GM23338 (cell line): ENCODE data around the gene MPPED1. TPM values are rescaled to one million over a fixed set of nuclear protein-coding genes. Genes with fewer than 3 reads are reported as not detected.
A peak's percentile ranks its signal among the peaks of the same experiment; 100 is the strongest.

Experiments
- ATAC-seq: fragments of 200-7000 bp; cut with Tn5 transposase; 3 replicates; pipeline ENCODE4 v1.9.1; 2020
- DNase-seq: peaks from one replicate; pipeline ENCODE4 v3.0.0-alpha.2; 2015; ENCODE audit warnings: low spot score
- H2AFZ ChIP-seq: fragments of 200-600 bp; sonication (generic); 2 replicates; pipeline ENCODE4 v1.8.0; 2016; ENCODE audit warnings: antibody characterized with exemption, mild to moderate bottlenecking, moderate library complexity
- H3F3A ChIP-seq: fragments of 200-600 bp; sonication (generic); replicated peaks from 2 replicates; pipeline ENCODE4 v1.8.0; 2017; ENCODE audit warnings: antibody characterized with exemption, mixed run types, low read depth
- H3K27ac ChIP-seq: fragments of 200-600 bp; sonication (generic); 2 replicates; pipeline ENCODE4 v1.6.1; 2016; ENCODE audit warnings: low read depth
- H3K27me3 ChIP-seq: fragments of 200-600 bp; sonication (generic); 2 replicates; pipeline ENCODE4 v1.8.0; 2016; ENCODE audit warnings: mild to moderate bottlenecking, mixed run types, moderate library complexity; ENCODE audit not compliant: insufficient read depth
- H3K36me3 ChIP-seq: fragments of 200-600 bp; sonication (generic); 2 replicates; pipeline ENCODE4 v1.8.0; 2016; ENCODE audit warnings: mild to moderate bottlenecking; ENCODE audit not compliant: insufficient read depth
- H3K4me1 ChIP-seq: fragments of 200-600 bp; sonication (generic); 2 replicates; pipeline ENCODE4 v1.8.0; 2016; ENCODE audit warnings: mild to moderate bottlenecking, moderate library complexity; ENCODE audit not compliant: insufficient read depth
- H3K4me2 ChIP-seq: fragments of 200-600 bp; sonication (generic); 2 replicates; pipeline ENCODE4 v1.7.1; 2017; ENCODE audit warnings: mixed run types
- H3K4me3 ChIP-seq: fragments of 200-600 bp; sonication (generic); 2 replicates; pipeline ENCODE4 v1.6.1; 2016; ENCODE audit warnings: mixed run types
- H3K79me2 ChIP-seq: fragments of 200-600 bp; sonication (generic); replicated peaks from 2 replicates; pipeline ENCODE4 v1.8.0; 2017; ENCODE audit warnings: mild to moderate bottlenecking; ENCODE audit not compliant: insufficient read depth
- H3K9me2 ChIP-seq: fragments of 200-600 bp; sonication (generic); 2 replicates; pipeline ENCODE4 v1.8.0; 2017; ENCODE audit not compliant: insufficient read depth
- H4K20me1 ChIP-seq: fragments of 200-600 bp; sonication (generic); replicated peaks from 2 replicates; pipeline ENCODE4 v1.8.0; 2017; ENCODE audit warnings: mild to moderate bottlenecking; ENCODE audit not compliant: insufficient read depth
- H3K27ac Mint-ChIP-seq: 2 replicates; pipeline ENCODE4 v1.8.0; 2020; ENCODE audit warnings: inconsistent platforms, mild to moderate bottlenecking, moderate library complexity, mixed read lengths
- H3K27me3 Mint-ChIP-seq: 3 replicates; pipeline ENCODE4 v1.8.0; 2022; ENCODE audit warnings: low read depth, mild to moderate bottlenecking, moderate library complexity, mixed read lengths, inconsistent platforms; ENCODE audit not compliant: insufficient read depth, poor library complexity
- H3K36me3 Mint-ChIP-seq: 3 replicates; pipeline ENCODE4 v1.8.0; 2021; ENCODE audit warnings: low read depth, mild to moderate bottlenecking, inconsistent platforms, moderate library complexity, mixed read lengths
- H3K4me1 Mint-ChIP-seq: 3 replicates; pipeline ENCODE4 v1.8.0; 2020; ENCODE audit warnings: mild to moderate bottlenecking, inconsistent platforms, mixed read lengths
- H3K4me3 Mint-ChIP-seq: 3 replicates; pipeline ENCODE4 v1.8.0; 2021; ENCODE audit warnings: moderate library complexity, mild to moderate bottlenecking, inconsistent platforms, mixed read lengths
- H3K9me3 Mint-ChIP-seq: 3 replicates; pipeline ENCODE4 v1.8.0; 2020; ENCODE audit warnings: moderate library complexity, mild to moderate bottlenecking, inconsistent platforms, mixed read lengths
- EZH2phosphoT487 ChIP-seq: fragments of 200-600 bp; sonication (generic); IDR thresholded peaks from one replicate; pipeline ENCODE4 v1.8.1; 2018; ENCODE audit warnings: antibody characterized with exemption; ENCODE audit not compliant: unreplicated experiment
- JUNB ChIP-seq: IDR thresholded peaks from one replicate; pipeline ENCODE4 v1.6.1; 2016; ENCODE audit warnings: antibody characterized with exemption; ENCODE audit not compliant: unreplicated experiment
- POLR2AphosphoS5 ChIP-seq: IDR thresholded peaks from 2 replicates; pipeline ENCODE4 v1.6.1; 2016; ENCODE audit warnings: antibody characterized with exemption, low read depth
- REST ChIP-seq: IDR thresholded peaks from one replicate; pipeline ENCODE4 v1.6.1; 2018; ENCODE audit warnings: antibody characterized with exemption; ENCODE audit not compliant: unreplicated experiment
- ZNF462 ChIP-seq: fragments of 250-450 bp; sonication (Bioruptor Pico); IDR thresholded peaks from 2 replicates; pipeline ENCODE4 v1.5.0; 2020; ENCODE audit warnings: mild to moderate bottlenecking, moderate library complexity
- polyA plus RNA-seq: library from polyadenylated mRNA; unstranded; fragments of >200 nt; fragmentation: Nextera tagmentation; extraction: Ambion mirVana; gene quantifications from 2 replicates; pipeline ENCODE4 v1.2.1, GENCODE V29; 2016
- total RNA-seq: library from RNA; depleted of rRNA; stranded (reverse); fragments of >200 nt; shearing (Covaris generic); gene quantifications from 2 replicates; pipeline ENCODE4 v1.2.3, GENCODE V29; 2014

Gene MPPED1
- total and polyA plus RNA-seq, 2 experiments from 2014 or later = 0.56 TPM; not detected in 1

GRCh38 chr22:43505896-43506295, 94.1 kb downstream of the MPPED1 start (continued):
- TF ChIP-seq REST (no peak), ZNF462 (CRISPR knock-in tag) (no peak), EZH2phosphoT487 (no peak), POLR2AphosphoS5 (no peak)

GRCh38 chr22:43506487-43506886, 94.7 kb downstream of the MPPED1 start:
- Histone ChIP-seq H3K4me1 (no peaks in the 10 kb centered on the region), H3K9me2 (peaks cover 15% of the 10 kb centered on the region; the same call in 1 of the 2 replicates), H2AFZ (no peak overlapping the region), H3K4me2 (no peak overlapping the region), H3F3A (no peaks in the 10 kb centered on the region), H3K4me3 (no peak overlapping the region), H4K20me1 (no peaks in the 10 kb centered on the region), H3K27ac (no peak overlapping the region), H3K79me2 (no peaks in the 10 kb centered on the region), H3K36me3 (no peaks in the 10 kb centered on the region), H3K27me3 (no peaks in the 10 kb centered on the region)
- H3K9me3 Mint-ChIP-seq = peaks cover 4% of the 10 kb centered on the region; the same call in 1 of the 3 replicates
- DNase-seq (no peak), ATAC-seq (peak; percentile 25; the same call in 1 of the 3 replicates)
- no peaks in the 10 kb centered on the region for H3K4me1 Mint-ChIP-seq
- peaks cover 6% of the 10 kb centered on the region for H3K27me3 Mint-ChIP-seq
- H3K4me3 Mint-ChIP-seq = no peak overlapping the region
- H3K27ac Mint-ChIP-seq = no peak overlapping the region
- H3K36me3 Mint-ChIP-seq = no peaks in the 10 kb centered on the region
- TF ChIP-seq POLR2AphosphoS5 = no peak
- no peak for TF ChIP-seq JUNB
